GM12801 (cell line): ENCODE results near the gene VPS9D1.

Source experiments
- CTCF ChIP-seq: IDR thresholded peaks from one replicate; pipeline ENCODE4 v1.5.1; 2011; ENCODE audit warnings: control low read depth; ENCODE audit not compliant: insufficient read length; ENCODE audit errors: extremely low read depth

Gene VPS9D1

GRCh38 chr16:89722392-89723278 is 1.9 kb upstream of the VPS9D1 start:
- TF ChIP-seq CTCF: no peak

DNA sequence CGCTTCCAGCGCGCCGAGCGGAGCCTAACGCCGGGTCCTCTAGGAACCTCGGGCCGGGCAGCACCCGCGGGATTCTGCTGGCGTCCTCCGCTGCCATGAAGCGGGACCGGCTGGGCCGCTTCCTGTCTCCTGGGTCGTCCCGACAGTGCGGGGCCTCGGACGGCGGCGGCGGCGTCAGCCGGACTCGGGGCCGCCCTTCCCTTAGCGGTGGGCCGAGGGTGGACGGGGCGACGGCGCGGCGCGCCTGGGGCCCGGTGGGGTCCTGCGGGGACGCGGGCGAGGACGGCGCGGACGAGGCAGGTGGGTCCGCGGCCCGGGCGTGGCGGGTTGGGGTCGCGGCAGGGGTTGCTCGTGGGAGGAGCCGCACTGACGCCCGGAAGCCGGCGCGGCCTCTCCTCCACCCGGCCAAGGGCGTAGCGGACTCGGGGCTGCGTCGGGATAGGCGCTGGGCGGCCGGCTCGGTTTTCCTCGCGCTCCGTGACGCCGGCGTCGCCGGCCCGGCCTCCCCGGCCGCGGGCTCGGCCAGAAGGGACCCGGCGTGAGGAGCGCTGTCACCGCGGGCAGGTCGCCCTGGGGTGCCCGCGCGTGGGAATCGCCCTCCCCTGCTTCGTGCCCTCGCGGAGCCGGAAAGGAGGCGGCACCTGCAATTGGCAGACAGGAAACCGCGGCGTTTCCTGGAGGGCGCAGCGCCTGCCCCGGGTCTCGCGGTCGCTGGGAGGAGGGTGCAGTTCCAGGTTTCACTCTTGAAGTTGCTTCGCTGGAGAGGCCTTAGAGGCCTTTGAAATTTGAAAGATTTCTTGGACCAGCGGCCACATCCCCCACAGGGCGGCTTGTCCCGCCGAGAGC is 1.1 kb upstream of the VPS9D1 start:
- no peak for TF ChIP-seq CTCF

GRCh38 chr16:89720551-89720812 is 216 bp downstream of the VPS9D1 start:
- TF ChIP-seq CTCF: no peak

DNA sequence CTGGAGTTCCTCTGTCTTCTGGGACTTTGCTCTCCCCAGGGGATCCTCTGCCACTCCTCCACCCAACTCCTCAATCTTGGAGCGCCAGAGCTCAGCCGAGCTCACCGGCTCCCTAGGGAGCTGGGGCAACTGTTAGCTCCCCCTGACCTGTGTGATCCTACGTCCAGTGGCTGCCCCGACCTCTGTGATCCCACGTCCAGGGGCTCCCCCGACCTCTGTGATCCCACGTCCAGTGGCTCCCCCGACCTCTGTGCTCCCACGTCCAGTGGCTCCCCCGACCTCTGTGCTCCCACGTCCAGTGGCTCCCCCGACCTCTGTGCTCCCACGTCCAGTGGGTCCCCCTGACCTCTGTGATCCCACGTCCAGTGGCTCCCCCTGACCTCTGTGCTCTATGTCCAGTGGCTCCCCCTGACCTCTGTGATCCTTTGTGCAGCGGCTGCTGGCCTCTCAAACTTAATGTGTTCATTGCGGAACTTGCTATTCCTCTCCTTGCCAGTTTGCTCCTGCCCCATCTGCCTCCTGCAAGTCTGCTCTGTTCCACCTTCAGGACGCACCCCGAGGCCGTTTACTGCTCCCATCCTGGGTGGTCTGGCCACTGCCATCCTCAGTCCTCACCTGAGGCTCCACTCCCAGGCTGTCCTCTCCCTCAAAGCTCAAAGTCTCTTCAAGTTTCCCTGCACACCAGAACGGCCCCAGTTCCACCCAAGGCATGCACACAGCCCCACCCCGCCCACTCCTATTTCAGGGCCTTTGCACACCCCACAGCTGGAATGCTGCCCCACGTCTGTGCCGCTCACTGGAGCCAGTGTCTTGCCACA is 2.8 kb downstream of the VPS9D1 start:
- TF ChIP-seq CTCF: no peak

DNA sequence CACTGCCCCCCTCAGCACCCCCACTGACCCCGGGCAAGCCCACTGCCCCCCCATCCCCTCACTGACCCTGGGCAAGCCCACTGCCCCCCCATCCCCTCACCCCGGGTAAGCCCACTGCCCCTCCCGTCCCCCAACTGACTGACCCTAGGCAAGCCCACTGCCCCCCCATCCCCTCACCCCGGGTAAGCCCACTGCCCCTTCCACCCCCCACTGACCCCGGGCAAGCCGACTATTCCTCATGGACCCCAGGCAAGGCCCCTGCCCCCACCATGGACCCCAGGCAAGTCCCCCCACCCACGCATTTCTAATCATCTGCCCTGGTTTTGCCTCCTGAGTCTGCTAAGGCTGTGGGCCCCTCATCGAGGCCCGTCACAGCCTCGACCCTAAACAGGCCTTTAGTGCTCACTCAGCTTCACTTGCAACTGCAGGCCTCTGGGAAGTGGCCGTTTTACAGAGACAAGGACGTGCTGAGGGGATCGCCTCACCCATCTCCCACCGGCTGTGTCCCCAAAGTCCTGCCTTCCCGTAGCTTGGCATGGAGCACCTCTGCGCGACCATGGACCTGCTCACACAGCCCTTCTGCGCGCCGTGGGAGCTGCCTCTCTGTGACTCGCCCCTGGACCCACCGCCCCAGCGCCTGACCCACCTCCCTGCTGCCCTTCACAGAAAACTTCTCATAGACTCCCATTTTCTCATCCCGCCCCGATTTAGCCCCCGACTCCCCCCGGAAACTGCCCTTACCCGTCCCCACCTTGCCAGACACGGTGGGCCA is 3.6 kb downstream of the VPS9D1 start:
- no peak for TF ChIP-seq CTCF

GRCh38 chr16:89716493-89716892 is 4.2 kb downstream of the VPS9D1 start:
- no peak for TF ChIP-seq CTCF
